GM19397 (cell line): ENCODE data around the gene RHBDL3.

Experiments
- ATAC-seq: cut with Tn5 transposase; IDR thresholded peaks from one replicate; pipeline ENCODE4 v1.9.1; 2021; ENCODE audit warnings: mild to moderate bottlenecking, moderate library complexity; ENCODE audit not compliant: unreplicated experiment

Gene RHBDL3

GRCh38 chr17:32266389-32267301 lies 1.0 kb downstream of the RHBDL3 start:
- no peak for ATAC-seq

GRCh38 chr17:32267690-32268205 lies 2.1 kb downstream of the RHBDL3 start:
- ATAC-seq: no peak

GRCh38 chr17:32268734-32269288 lies 3.2 kb downstream of the RHBDL3 start:
- no peak for ATAC-seq

- ATAC-seq: no peak
These were observed 3.7 kb downstream of the RHBDL3 start for GRCh38 chr17:32269377-32269776.

- no peak for ATAC-seq
These were observed 6.2 kb downstream of the RHBDL3 start for GRCh38 chr17:32271844-32272243.

GRCh38 chr17:32274101-32274500 lies 8.5 kb downstream of the RHBDL3 start:
- ATAC-seq: no peak

- ATAC-seq: no peak
These were observed 9.0 kb downstream of the RHBDL3 start for GRCh38 chr17:32274643-32275042.

GRCh38 chr17:32275060-32276042 lies 9.7 kb downstream of the RHBDL3 start:
- no peak for ATAC-seq

GRCh38 chr17:32276171-32276601 lies 10.6 kb downstream of the RHBDL3 start:
- no peak for ATAC-seq

- no peak for ATAC-seq
These were observed 11.7 kb downstream of the RHBDL3 start for GRCh38 chr17:32277284-32277683.

- ATAC-seq: no peak
These were observed 13.2 kb downstream of the RHBDL3 start for GRCh38 chr17:32278815-32279214.

GRCh38 chr17:32279891-32280716 lies 14.5 kb downstream of the RHBDL3 start:
- no peak for ATAC-seq

- ATAC-seq: no peak
These were observed 15.4 kb downstream of the RHBDL3 start for GRCh38 chr17:32281011-32281451.

GRCh38 chr17:32283745-32284201 lies 18.1 kb downstream of the RHBDL3 start:
- ATAC-seq: no peak

GRCh38 chr17:32285306-32285705 lies 19.7 kb downstream of the RHBDL3 start:
- ATAC-seq: no peak

- no peak for ATAC-seq
These were observed 20.3 kb downstream of the RHBDL3 start for GRCh38 chr17:32285746-32286517.

GRCh38 chr17:32286518-32286900 lies 20.9 kb downstream of the RHBDL3 start:
- ATAC-seq: no peak

- no peak for ATAC-seq
These were observed 22.3 kb downstream of the RHBDL3 start for GRCh38 chr17:32287804-32288511.

- ATAC-seq: no peak
These were observed 23.0 kb downstream of the RHBDL3 start for GRCh38 chr17:32288615-32289014.
